Measurements from ENCODE around the gene C6orf89. TPM values are rescaled to one million over a fixed set of nuclear protein-coding genes. Genes with fewer than 3 reads are reported as not detected.

The C6orf89 gene
- total RNA-seq, 1 experiment from 2014 or later = 32.9 TPM

GRCh38 chr6:36888654-36889481 lies 3.1 kb downstream of the C6orf89 start:
- Histone ChIP-seq H3K4me3 (replicated peaks in 1 of 2; ENCODE audit: low read depth in 1 of 2, low read length in 2 of 2) (no peak overlapping the region), H3K4me1 (ENCODE audit: control insufficient read depth in 1 of 2, insufficient read depth in 2 of 2, low read length in 2 of 2) (peaks cover 8 to 18% of the 10 kb centered on the region in 2 experiments; a peak in 3 of 4 replicates), H3K79me2 (ENCODE audit: insufficient read depth, low read length) (peaks cover 39% of the 10 kb centered on the region), H3K4me2 (ENCODE audit: low read length) (no peak overlapping the region), H3K27me3 (ENCODE audit: insufficient read depth, low read length) (no peaks in the 10 kb centered on the region), H3K27ac (ENCODE audit: low read depth, low read length) (no peak overlapping the region), H3K9me2 (ENCODE audit: insufficient read depth) (no peaks in the 10 kb centered on the region), H4K20me1 (ENCODE audit: insufficient read depth) (no peaks in the 10 kb centered on the region), H3K36me3 (ENCODE audit: control insufficient read depth in 1 of 2, insufficient read depth in 2 of 2, low read length in 2 of 2) (no peaks in the 10 kb centered on the region), H2AFZ (ENCODE audit: low read depth, low read length, poor library complexity, severe bottlenecking) (no peak overlapping the region), H3K9me3 (ENCODE audit: control insufficient read depth in 1 of 2, insufficient read depth in 1 of 2, low read depth in 1 of 2, low read length in 2 of 2) (no peaks in the 10 kb centered on the region), H3K9ac (ENCODE audit: low read length) (no peak overlapping the region)
- BruUV-seq (replicated peaks) = no TSS peak
- DNase-seq (ENCODE audit: low read depth, low spot score) = no peak
- intact Hi-C loops (cut with micrococcal nuclease) = loop anchor here (5.0 kb wide), 1 partner anchor 323 kb away; no protein-coding TSS in a partner anchor
- RAD21 ChIA-PET (ENCODE audit: low non-redundant PET in 1 of 2, low total read pairs in 2 of 2, uncharacterized antibody in 2 of 2, unreplicated experiment in 2 of 2) = no interaction called here
- no peak for ATAC-seq
- POLR2A ChIA-PET = interaction anchor here (0.6 kb wide), 1 partner anchor 82 kb away, joined by 3 read pairs; no protein-coding TSS in a partner anchor
- CTCF ChIA-PET = interaction anchor here (0.6 to 1.7 kb wide), 3 partner anchors 39 to 437 kb away, joined by 3 read pairs; no protein-coding TSS in a partner anchor
- TF ChIP-seq ATF3 (IDR thresholded peaks at IDR 0.05) (no peak), CTCF (IDR thresholded peaks at IDR 0.05 in 2 of 3, conservative IDR thresholded peaks at IDR 0.05 in 1 of 3; ENCODE audit: borderline replicate concordance in 1 of 3, insufficient read depth in 1 of 3, low read depth in 2 of 3, low read length in 2 of 3) (no peak), TCF7L2 (IDR thresholded peaks at IDR 0.05; ENCODE audit: borderline replicate concordance, extremely low read depth, insufficient read depth, insufficient read length) (no peak), SIN3A (IDR thresholded peaks at IDR 0.05; ENCODE audit: low read depth) (no peak), ZNF274 (IDR thresholded peaks at IDR 0.05; ENCODE audit: low read depth, low read length) (no peak), CEBPB (IDR thresholded peaks at IDR 0.05; ENCODE audit: low read depth) (no peak), JUND (IDR thresholded peaks at IDR 0.05) (no peak), POLR2AphosphoS5 (IDR thresholded peaks at IDR 0.05; ENCODE audit: low read depth, low read length) (no peak), REST (IDR thresholded peaks at IDR 0.05; ENCODE audit: low read depth) (no peak), CBX3 (IDR thresholded peaks at IDR 0.05; ENCODE audit: low read depth) (no peak), MAX (IDR thresholded peaks at IDR 0.05) (no peak), EGR1 (IDR thresholded peaks at IDR 0.05; ENCODE audit: low read depth) (no peak), SP1 (IDR thresholded peaks at IDR 0.05; ENCODE audit: low read depth) (no peak)

All from HCT116 (cell line).